Psoas muscle (tissue), 8 donors: ENCODE results near the gene CCDC7. TPM values are rescaled to one million over a fixed set of nuclear protein-coding genes. Genes with fewer than 3 reads are reported as not detected.

Experiments used
- ATAC-seq, 4 donors: fragments of 200-7000 bp; cut with Tn5 transposase; one replicate each; pipeline ENCODE4 v1.9.1; 2020; ENCODE audit warnings: moderate library complexity in 3 of 4, mild to moderate bottlenecking in 2 of 4
- DNase-seq, 2 donors: peaks; one replicate each; pipeline ENCODE4 v3.0.0-alpha.2; 2020
- H3K27ac ChIP-seq: fragments of 200-600 bp; one replicate; pipeline ENCODE4 v1.8.0; 2022
- H3K27me3 ChIP-seq, 3 donors: fragments of 200-600 bp in 1 of 3; one replicate each; pipeline versions ENCODE4 v1.6.1 to v1.8.0; 2013 to 2022; ENCODE audit warnings: low read length in 2 of 3, mild to moderate bottlenecking in 2 of 3, moderate library complexity in 1 of 3; ENCODE audit not compliant: insufficient read depth in 3 of 3
- H3K36me3 ChIP-seq, 2 donors: fragments of 200-600 bp in 1 of 2; one replicate each; pipeline versions ENCODE4 v1.6.1 to v1.8.0; 2013 to 2022; ENCODE audit warnings: low read depth in 1 of 2, mild to moderate bottlenecking in 1 of 2, moderate library complexity in 1 of 2; ENCODE audit not compliant: insufficient read depth in 1 of 2
- H3K4me1 ChIP-seq: fragments of 200-600 bp; one replicate; pipeline ENCODE4 v1.8.0; 2022
- H3K4me3 ChIP-seq: fragments of 200-600 bp; one replicate; pipeline ENCODE4 v1.8.0; 2022; ENCODE audit warnings: mild to moderate bottlenecking
- H3K9me3 ChIP-seq: fragments of 200-600 bp; one replicate; pipeline ENCODE4 v1.8.0; 2022
- WGBS, 3 donors: extraction: QIAGEN DNeasy Blood & Tissue Kit; methylation state at CpG; one replicate each; pipeline versions ENCODE4 v1.1.6 to v1.1.7; 2013; 5-methylcytosine and 5-hydroxymethylcytosine counted together
- intact Hi-C, 2 donors: fragments of 100-400 bp; cut with DNase I; formaldehyde crosslinking; loops; one replicate each; pipeline versions ENCODE4 v1.11.0 to v1.14.2; 2022
- polyA plus RNA-seq, 3 donors: library from polyadenylated mRNA; stranded (reverse); fragments of 200-250 nt; gene quantifications; one replicate each; pipeline ENCODE4 v1.2.3, GENCODE V29; 2013
- total RNA-seq, 4 donors: library from RNA; stranded (reverse); fragmentation: NEBNext Ultra II Directional in 2 of 4; extraction: Animal tissue kit (Norgen Biotek cat#: 25700) in 2 of 4; gene quantifications; one replicate each; pipeline versions ENCODE4 v1.2.1 to v1.2.4, GENCODE V29; 2021 to 2023
- TF ChIP-seq, protein P1 (sequence below): fragments of 200-600 bp; IDR thresholded peaks from one replicate; pipeline ENCODE4 v1.8.0; 2022; ENCODE audit warnings: antibody characterized with exemption
- donor health status: healthy with polysubstance abuse.
- donor health status: DM: no; HTN: no; CAD: no; lungs with moderate emphysema.
- donor health status: Bipolar disorder and iron deficiency.
- donor health status: healthy.
- donor health status: DM: yes; HTN: yes; CAD: no.
- donor health status: DM: no; HTN: no; CAD: no.
- donor health status: DM: no; HTN: no; CAD: no.
- donor health status: DM: yes; HTN: yes; CAD: no.

The CCDC7 gene
- total and polyA plus RNA-seq, 7 donors: 0.85 to 20.4 (median 13.5) TPM

DNA sequence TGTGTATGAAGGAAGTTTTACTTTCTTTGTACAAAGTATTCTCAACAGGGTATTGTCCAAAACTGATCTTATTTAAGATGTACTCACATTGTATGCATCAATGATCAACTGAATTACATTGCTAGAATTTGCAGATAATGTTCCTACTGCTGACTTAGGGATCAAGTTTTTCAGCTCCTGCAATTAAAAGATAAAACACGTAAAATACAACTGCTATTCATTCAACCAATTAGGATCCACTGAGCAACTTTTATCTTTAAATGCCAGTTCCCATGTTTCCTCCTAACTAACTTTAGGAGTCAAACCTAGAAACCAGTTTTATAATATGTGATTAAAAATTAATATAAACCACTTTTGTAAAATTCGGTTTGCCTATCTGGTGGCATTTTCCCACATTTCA is 476.2 kb downstream of the CCDC7 start:
- Histone ChIP-seq H3K9me3 (no peaks in the 10 kb centered on the region), H3K4me1 (no peaks in the 10 kb centered on the region), H3K4me3 (no peak overlapping the region), H3K27me3 (no peaks in the 10 kb centered on the region), H3K27ac (no peak overlapping the region), H3K36me3 (peaks cover 14 to 97% of the 10 kb centered on the region in 2 donors)
- TF ChIP-seq, protein P1, sequence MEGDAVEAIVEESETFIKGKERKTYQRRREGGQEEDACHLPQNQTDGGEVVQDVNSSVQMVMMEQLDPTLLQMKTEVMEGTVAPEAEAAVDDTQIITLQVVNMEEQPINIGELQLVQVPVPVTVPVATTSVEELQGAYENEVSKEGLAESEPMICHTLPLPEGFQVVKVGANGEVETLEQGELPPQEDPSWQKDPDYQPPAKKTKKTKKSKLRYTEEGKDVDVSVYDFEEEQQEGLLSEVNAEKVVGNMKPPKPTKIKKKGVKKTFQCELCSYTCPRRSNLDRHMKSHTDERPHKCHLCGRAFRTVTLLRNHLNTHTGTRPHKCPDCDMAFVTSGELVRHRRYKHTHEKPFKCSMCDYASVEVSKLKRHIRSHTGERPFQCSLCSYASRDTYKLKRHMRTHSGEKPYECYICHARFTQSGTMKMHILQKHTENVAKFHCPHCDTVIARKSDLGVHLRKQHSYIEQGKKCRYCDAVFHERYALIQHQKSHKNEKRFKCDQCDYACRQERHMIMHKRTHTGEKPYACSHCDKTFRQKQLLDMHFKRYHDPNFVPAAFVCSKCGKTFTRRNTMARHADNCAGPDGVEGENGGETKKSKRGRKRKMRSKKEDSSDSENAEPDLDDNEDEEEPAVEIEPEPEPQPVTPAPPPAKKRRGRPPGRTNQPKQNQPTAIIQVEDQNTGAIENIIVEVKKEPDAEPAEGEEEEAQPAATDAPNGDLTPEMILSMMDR: no peak
- ATAC-seq: no peak
- no peak for DNase-seq
- intact Hi-C loops: no loop called here
- WGBS, 3 donors: 86 to 94% (median 92%) methylated on average over 2 of the region's 2 CpGs

DNA sequence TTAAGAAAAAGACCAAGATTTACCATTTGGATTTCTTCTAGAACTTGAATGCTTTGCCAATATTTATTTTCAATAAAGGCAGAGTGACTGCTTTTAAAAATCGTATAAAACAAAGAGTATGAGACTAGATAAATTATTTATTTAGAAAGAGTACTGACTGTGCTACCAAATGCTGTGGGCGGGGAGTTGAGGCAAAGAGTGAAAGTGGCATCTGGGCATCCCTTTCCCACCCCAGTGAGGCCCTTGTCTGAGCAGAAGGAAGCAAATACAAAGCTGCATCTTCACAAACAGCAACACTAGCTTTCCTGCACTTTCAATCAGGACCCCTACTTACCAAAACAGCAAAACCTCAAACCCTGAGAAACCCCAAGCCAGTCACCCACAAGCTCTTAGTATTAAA is 477.2 kb downstream of the CCDC7 start:
- no peaks in the 10 kb centered on the region for H3K27me3 ChIP-seq
- H3K27ac ChIP-seq: no peak overlapping the region
- no peak overlapping the region for H3K4me3 ChIP-seq
- TF ChIP-seq, protein P1: no peak
- no peaks in the 10 kb centered on the region for H3K4me1 ChIP-seq
- DNase-seq: no peak
- H3K36me3 ChIP-seq: peaks cover 14 to 100% of the 10 kb centered on the region in 2 donors
- WGBS, 3 donors: 62 to 79% (median 64%) methylated on average over 2 of the region's 2 CpGs
- no peak for ATAC-seq
- no peaks in the 10 kb centered on the region for H3K9me3 ChIP-seq
- intact Hi-C loops: no loop called here

DNA sequence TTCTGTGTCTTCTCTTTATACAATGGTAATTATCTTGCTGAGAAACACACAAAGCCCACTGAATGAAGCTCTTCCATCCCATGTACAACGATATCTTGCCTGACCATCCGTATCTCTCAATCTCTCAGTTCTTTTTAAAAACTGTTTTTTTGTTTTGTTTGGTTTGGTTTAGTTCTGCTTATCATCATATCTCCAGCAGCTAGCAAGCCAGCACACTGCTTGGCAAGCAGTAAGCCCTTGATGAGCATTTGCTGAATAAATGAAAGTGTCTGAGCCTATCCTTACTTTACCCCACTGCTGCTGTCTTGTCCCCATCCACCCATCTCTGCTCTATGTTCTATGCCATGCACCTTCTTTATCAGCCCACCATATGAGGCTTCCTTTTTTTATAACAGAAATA is 477.9 kb downstream of the CCDC7 start:
- ATAC-seq (no peak), DNase-seq (no peak)
- Histone ChIP-seq H3K27me3 (no peaks in the 10 kb centered on the region), H3K27ac (no peak overlapping the region), H3K4me1 (no peaks in the 10 kb centered on the region), H3K4me3 (no peak overlapping the region), H3K36me3 (peaks cover 15 to 100% of the 10 kb centered on the region in 2 donors), H3K9me3 (no peaks in the 10 kb centered on the region)
- TF ChIP-seq, protein P1: no peak
- intact Hi-C loops: no loop called here
- 80 to 92% (median 86%) methylated on average over 2 of the region's 2 CpGs for WGBS, 3 donors

Other genes starting within 250 kb of the CCDC7 start
- gene EPC1, start 99.0 kb upstream of the CCDC7 start, total RNA-seq: 10 to 100 TPM; 20.7 to 37.1 (median 27.1) TPM
- gene EPC1, start 99.0 kb upstream of the CCDC7 start, polyA plus RNA-seq: 10 to 100 TPM; 19.5 to 27.3 (median 20.7) TPM